GM12801 (cell line): ENCODE results near the gene ZDHHC3.

Experiments used
- CTCF ChIP-seq: IDR thresholded peaks from one replicate; pipeline ENCODE4 v1.5.1; 2011; ENCODE audit warnings: control low read depth; ENCODE audit not compliant: insufficient read length; ENCODE audit errors: extremely low read depth

Gene ZDHHC3

GRCh38 chr3:44924457-44925084 lies 51.4 kb downstream of the ZDHHC3 start:
- TF ChIP-seq CTCF, result no peak

DNA sequence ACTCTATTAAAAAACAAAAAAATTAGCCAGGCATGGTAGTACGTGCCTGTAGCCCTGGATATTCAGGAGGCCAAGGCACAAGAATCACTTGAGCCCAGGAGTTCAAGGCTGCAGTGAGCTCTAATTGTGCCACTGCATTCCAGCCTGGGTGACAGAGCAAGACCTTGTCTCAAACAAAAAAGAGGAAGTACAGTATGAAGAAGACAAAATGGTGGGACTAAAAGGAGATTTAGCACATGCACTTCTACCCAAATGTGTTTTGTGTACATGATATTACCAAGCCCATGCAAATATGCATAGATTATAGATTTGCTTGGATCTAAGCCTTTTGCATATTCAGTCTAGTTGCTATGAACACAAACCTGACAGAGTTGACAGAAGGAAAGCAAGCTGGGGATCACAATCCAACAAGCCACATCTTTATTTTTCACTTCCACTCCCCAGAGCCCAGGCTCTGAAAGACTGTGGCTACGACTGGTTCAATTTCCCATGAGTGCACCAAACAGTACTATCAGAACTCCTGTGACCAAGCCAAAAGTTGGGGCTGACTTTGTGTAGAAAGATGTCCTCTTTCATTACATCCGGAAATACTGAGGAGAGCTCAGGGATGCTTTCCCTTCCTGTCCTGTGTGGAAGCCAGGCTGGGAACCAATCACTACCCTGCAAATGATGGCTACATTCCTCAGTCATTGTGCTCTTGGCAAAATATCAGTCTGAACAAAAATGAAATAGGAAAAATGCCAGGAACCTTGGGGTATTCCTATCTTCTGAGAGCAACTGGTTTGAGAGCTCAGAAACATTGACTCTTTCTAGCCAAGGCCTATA lies 52.1 kb downstream of the ZDHHC3 start:
- TF ChIP-seq CTCF, result no peak

DNA sequence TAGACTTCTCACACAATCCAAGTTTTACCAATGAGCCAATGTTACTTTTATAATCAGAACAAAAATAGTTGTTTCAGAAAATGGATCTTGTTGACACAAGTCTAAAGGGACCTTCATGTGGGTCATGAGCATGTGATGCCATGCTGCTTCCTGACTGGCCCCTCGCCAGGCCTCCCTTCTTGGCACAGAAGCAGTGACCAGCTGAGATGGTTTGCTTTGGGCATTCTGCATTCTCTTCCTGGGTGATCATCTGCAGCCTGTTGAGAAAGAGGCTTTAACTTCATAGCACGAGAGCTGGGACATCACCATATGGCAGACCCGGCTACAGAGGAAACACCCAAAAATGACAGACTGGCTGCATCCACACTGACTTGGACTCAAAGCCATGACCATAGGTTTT lies 55.9 kb downstream of the ZDHHC3 start:
- TF ChIP-seq CTCF, result no peak

DNA sequence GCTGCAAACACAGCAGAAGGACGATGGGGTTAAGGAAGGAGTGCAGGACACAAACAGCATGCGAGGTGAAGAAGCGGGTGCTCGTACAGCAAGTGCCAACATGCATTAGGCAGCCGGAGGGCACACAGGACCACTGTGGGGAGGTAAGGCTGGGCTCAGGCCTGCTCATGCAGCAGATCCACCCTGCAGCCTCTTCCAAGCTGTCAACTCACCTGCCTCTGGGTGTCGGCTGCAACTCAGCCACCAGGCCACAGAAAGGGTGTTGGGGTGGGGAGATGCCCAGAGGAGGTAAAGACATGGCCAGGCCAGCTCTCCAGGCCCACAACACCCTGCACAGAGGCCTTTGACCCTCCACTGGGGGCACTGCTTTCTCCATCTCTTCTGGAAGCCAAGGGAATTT lies 57.4 kb downstream of the ZDHHC3 start:
- TF ChIP-seq CTCF, result no peak

- no peak for TF ChIP-seq CTCF
Measured at GRCh38 chr3:44918087-44918486, 57.9 kb downstream of the ZDHHC3 start.

DNA sequence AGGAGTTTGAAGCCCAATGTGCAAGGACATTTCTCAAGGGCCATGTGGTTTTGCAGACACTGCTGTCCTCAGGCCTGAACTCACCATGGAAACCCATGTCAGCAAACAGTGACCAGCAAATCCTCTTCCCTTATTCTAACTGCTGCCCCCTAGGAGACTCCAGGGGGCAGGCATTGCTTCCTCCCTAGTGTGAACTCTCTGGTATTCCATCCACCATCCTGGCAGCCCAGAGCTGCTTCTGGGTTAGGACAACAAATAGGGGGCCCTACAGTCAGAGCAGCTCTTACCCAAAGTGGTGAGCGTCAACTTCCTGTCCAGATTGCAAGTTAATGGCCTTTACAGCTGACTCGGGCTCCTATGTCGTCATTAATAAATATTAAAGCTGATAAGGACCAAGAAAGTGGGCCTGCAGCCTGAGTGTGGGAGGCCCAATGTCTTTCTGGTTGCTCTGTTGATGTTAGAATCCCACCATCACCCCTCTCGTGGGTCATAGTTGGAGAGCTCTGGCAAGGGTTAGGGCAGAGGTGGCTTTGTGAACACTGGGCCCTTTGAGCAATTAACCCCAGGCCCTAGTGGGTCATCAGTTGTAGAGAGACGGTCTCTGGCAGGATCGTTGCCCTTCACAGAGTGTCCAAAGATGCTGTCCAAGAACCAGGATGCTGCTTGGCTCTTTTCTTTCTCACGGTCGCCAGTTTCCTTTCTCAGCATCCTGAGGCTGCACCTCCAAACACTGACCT lies 60.1 kb downstream of the ZDHHC3 start:
- TF ChIP-seq CTCF, result no peak

GRCh38 chr3:44914936-44915335 lies 61.0 kb downstream of the ZDHHC3 start:
- TF ChIP-seq CTCF, result no peak
